ENCODE data around the gene PCDH9. TPM values are rescaled to one million over a fixed set of nuclear protein-coding genes. Genes with fewer than 3 reads are reported as not detected.

PCDH9 gene
- total RNA-seq, 4 donors from 2014 or later: 0.37 to 2.4 (median 1.5) TPM

DNA sequence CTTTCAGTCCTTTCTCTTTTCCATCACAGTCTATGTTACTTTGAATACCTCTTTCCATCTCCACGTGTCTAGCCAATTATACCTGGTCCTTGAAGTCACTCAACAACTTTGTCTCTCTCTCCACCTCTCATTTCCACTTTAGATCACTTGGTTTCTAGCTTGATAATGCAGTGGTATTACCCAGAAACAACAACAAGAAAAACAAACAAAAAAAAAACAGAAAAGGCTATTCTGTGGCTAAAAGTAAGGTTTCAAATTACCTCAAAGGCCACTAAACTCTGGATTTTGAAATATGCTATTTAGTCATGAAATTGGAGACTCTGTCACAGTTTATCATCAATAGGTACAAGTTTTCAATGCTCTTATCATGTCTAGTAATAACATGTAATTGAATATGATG lies 184.8 kb downstream of the PCDH9 start:
- H3K36me3 ChIP-seq: no peaks in the 10 kb centered on the region
- in situ Hi-C loops (cut with MboI; ENCODE audit: low pct_ligation_motif_present in 1 of 4, low pct_unique_long_range_greater_than_20kb in 1 of 4, low sequenced_read_pairs in 3 of 4) (no loop called here), intact Hi-C loops (cut with DNase I; ENCODE audit: low total_unique reads) (loop anchor here (10.0 kb wide), 1 partner anchor 1429 kb away; no protein-coding TSS in a partner anchor)
- no peaks in the 10 kb centered on the region for H3K4me1 ChIP-seq
- WGBS, 2 donors (ENCODE audit: low coverage in 1 of 2): 56 to 88% methylated on average over 1 of the region's 1 CpG
- no peaks in the 10 kb centered on the region for H3K9me3 ChIP-seq
- TF ChIP-seq, protein P1, sequence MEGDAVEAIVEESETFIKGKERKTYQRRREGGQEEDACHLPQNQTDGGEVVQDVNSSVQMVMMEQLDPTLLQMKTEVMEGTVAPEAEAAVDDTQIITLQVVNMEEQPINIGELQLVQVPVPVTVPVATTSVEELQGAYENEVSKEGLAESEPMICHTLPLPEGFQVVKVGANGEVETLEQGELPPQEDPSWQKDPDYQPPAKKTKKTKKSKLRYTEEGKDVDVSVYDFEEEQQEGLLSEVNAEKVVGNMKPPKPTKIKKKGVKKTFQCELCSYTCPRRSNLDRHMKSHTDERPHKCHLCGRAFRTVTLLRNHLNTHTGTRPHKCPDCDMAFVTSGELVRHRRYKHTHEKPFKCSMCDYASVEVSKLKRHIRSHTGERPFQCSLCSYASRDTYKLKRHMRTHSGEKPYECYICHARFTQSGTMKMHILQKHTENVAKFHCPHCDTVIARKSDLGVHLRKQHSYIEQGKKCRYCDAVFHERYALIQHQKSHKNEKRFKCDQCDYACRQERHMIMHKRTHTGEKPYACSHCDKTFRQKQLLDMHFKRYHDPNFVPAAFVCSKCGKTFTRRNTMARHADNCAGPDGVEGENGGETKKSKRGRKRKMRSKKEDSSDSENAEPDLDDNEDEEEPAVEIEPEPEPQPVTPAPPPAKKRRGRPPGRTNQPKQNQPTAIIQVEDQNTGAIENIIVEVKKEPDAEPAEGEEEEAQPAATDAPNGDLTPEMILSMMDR (IDR thresholded peaks at IDR 0.05): no peak
- TF ChIP-seq POLR2AphosphoS5 (IDR thresholded peaks at IDR 0.05) (no peak), POLR2A (IDR thresholded peaks at IDR 0.05) (no peak), EP300 (IDR thresholded peaks at IDR 0.05; ENCODE audit: low read depth) (no peak)
- no peak overlapping the region for H3K4me3 ChIP-seq
- H3K27ac ChIP-seq: no peak overlapping the region
- H3K27me3 ChIP-seq: no peaks in the 10 kb centered on the region
- no peak for DNase-seq

DNA sequence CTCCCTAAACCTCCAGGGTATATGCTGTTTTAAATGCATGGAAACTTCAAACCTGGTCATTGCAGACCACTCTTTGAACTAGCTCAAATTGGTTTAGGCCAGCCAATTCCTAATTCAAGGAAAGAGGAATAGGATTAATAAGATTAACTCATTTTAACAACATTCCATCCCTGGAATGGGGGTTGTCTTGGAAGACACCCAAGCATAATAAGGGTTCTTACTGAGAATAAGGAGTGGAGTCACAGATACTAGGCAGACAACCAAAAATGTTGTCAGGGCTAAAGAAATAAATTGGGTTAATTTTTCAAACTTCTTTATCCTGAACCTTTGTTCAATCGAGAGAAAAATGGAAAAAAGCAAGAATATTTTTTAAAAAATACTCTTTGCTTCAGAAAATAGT lies 186.2 kb downstream of the PCDH9 start:
- intact Hi-C loops (cut with DNase I; ENCODE audit: low total_unique reads): loop anchor here (10.0 kb wide), 1 partner anchor 1431 kb away; no protein-coding TSS in a partner anchor
- no peak for TF ChIP-seq POLR2A (IDR thresholded peaks at IDR 0.05)
- TF ChIP-seq, protein P1 (IDR thresholded peaks at IDR 0.05): no peak
- Histone ChIP-seq H3K4me3 (no peak overlapping the region), H3K9me3 (no peaks in the 10 kb centered on the region), H3K4me1 (no peaks in the 10 kb centered on the region), H3K27ac (no peak overlapping the region), H3K27me3 (no peaks in the 10 kb centered on the region), H3K36me3 (no peaks in the 10 kb centered on the region)
- 62 to 67% methylated on average over 1 of the region's 1 CpG for WGBS, 2 donors (ENCODE audit: low coverage in 1 of 2)
- in situ Hi-C loops (cut with MboI; ENCODE audit: low pct_ligation_motif_present in 1 of 4, low pct_unique_long_range_greater_than_20kb in 1 of 4, low sequenced_read_pairs in 3 of 4): no loop called here
- no peak for DNase-seq

DNA sequence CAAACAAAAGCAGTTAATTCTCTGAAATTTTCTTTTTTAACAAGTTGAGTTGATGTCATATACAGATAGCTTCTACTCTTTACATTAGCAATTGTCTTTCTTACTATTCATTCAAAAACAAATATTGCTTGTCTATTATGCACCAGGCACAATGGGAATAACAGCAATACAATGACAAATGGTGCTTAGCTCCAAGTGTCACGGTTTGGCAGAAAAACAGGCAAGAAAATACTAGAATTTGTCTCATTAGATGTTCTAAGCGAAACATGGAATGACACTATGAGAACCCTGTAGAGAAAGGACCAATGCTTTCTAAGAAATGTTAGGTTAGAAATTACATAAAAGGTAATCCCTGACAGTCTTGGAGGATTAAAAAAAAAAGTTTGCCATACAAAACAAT lies 187.6 kb downstream of the PCDH9 start:
- 30 to 83% methylated on average over 1 to 2 of the region's 2 CpGs for WGBS, 2 donors (ENCODE audit: low coverage in 1 of 2)
- no peaks in the 10 kb centered on the region for H3K4me1 ChIP-seq
- in situ Hi-C loops (cut with MboI; ENCODE audit: low pct_ligation_motif_present in 1 of 4, low pct_unique_long_range_greater_than_20kb in 1 of 4, low sequenced_read_pairs in 3 of 4): no loop called here
- H3K27me3 ChIP-seq: no peaks in the 10 kb centered on the region
- H3K9me3 ChIP-seq: no peaks in the 10 kb centered on the region
- TF ChIP-seq, protein P1 (IDR thresholded peaks at IDR 0.05): no peak
- TF ChIP-seq POLR2A (IDR thresholded peaks at IDR 0.05) (no peak), EP300 (IDR thresholded peaks at IDR 0.05; ENCODE audit: low read depth) (no peak), POLR2AphosphoS5 (IDR thresholded peaks at IDR 0.05) (no peak)
- H3K36me3 ChIP-seq: no peaks in the 10 kb centered on the region
- H3K4me3 ChIP-seq: no peak overlapping the region
- DNase-seq: no peak
- intact Hi-C loops (cut with DNase I; ENCODE audit: low total_unique reads): loop anchor here (10.0 kb wide), 1 partner anchor 1432 kb away; no protein-coding TSS in a partner anchor
- no peak overlapping the region for H3K27ac ChIP-seq

DNA sequence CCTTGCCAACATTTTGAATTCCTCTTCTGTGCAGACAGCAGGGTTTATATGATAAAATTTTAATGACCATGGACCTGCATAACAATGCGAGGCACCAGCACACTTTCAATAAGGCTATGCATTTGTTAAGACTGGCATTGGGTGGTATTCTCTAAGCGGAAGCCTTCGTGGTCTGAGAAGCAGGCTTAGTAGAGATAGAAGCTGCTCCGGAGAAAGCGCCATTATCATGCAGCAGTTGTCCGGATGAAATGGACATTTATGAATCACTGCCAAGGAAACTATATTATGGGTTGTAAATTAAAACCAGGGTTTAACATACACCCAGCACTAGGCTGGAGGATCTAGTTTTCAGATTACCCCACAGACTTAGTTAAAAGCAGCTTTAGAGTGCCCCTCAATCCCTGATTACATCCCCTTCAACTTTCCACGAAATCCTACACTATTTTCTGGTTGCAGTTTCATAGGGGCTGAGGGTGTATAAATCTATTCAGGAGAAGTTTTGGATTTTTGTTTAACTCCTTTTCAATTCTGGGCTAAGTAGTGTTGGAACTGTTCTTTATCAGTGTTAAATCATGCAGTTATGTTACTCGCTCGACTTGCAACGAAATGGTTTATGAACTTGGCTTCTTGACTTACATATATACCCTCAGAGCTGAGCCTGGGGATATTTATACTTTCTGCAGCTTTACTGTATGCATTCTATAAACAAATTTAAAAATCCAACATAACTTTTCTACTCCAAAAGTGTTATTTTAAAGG lies 193.3 kb downstream of the PCDH9 start:
- Histone ChIP-seq H3K4me1 (no peaks in the 10 kb centered on the region), H3K36me3 (no peaks in the 10 kb centered on the region), H3K4me3 (no peak overlapping the region), H3K27ac (no peak overlapping the region), H3K9me3 (no peaks in the 10 kb centered on the region), H3K27me3 (no peaks in the 10 kb centered on the region)
- WGBS, 2 donors (ENCODE audit: low coverage in 1 of 2): 57 to 69% methylated on average over 5 to 10 of the region's 10 CpGs
- in situ Hi-C loops (cut with MboI; ENCODE audit: low pct_ligation_motif_present in 1 of 4, low pct_unique_long_range_greater_than_20kb in 1 of 4, low sequenced_read_pairs in 3 of 4): no loop called here
- no peak for TF ChIP-seq EP300 (IDR thresholded peaks at IDR 0.05; ENCODE audit: low read depth)
- TF ChIP-seq, protein P1 (IDR thresholded peaks at IDR 0.05): no peak
- TF ChIP-seq POLR2A (IDR thresholded peaks at IDR 0.05): no peak
- TF ChIP-seq POLR2AphosphoS5 (IDR thresholded peaks at IDR 0.05): no peak
- intact Hi-C loops (cut with DNase I; ENCODE audit: low total_unique reads): no loop called here
- DNase-seq: no peak
